GM18517 (cell line): ENCODE measurements around the gene RYR3.

Source experiments
- ATAC-seq: cut with Tn5 transposase; IDR thresholded peaks from one replicate; pipeline ENCODE4 v1.9.1; 2021; ENCODE audit warnings: mild to moderate bottlenecking, moderate library complexity; ENCODE audit not compliant: unreplicated experiment

RYR3 gene

GRCh38 chr15:33858836-33859235 lies 548.1 kb downstream of the RYR3 start:
- no peak for ATAC-seq

DNA sequence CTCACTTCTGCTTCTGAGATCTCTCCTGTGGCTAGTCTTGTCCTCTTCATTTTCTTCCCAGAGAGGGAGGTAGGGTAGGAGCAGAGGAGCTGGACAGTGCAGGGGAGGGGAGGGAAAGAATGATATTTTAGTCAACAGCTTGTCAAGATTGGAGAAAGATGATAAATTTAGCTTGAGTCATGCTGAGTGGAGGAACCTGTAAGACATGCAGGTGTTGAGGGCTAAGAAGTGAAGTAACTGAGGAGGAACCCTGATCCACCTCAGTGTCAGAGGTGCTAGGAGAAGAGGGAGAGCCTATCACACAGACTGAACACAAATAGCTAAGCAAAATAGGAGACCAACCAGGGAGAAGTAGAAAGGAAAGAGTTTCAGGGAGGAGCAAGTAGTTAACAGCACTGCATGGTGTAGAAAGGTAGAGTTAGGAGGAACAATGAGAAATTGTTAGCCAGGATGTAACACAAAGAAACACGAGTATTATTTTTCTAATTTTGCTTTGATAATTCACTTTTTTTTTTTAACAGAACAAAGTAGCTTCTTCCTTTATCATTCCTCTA lies 549.3 kb downstream of the RYR3 start:
- ATAC-seq = no peak

DNA sequence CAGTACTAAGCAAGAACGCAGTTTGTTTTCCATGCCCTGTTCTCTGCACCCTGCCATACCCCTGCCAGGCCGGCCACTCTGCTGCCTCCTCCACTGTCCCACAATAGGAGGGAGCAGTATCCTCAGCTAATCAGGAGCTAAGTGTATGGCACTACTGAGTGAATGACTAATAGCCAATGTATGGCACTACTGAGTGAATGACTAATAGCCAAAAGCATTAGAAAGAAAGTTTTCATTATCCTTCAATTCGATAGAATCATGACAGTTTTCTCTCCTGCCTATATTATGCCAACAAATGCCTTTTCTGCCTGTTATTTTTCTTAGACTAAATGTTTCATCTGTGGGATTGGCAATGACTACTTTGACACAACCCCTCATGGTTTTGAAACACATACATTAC lies 550.0 kb downstream of the RYR3 start:
- no peak for ATAC-seq

GRCh38 chr15:33864360-33865075 lies 553.8 kb downstream of the RYR3 start:
- ATAC-seq = no peak

GRCh38 chr15:33865416-33865815 lies 554.6 kb downstream of the RYR3 start:
- no peak for ATAC-seq

DNA sequence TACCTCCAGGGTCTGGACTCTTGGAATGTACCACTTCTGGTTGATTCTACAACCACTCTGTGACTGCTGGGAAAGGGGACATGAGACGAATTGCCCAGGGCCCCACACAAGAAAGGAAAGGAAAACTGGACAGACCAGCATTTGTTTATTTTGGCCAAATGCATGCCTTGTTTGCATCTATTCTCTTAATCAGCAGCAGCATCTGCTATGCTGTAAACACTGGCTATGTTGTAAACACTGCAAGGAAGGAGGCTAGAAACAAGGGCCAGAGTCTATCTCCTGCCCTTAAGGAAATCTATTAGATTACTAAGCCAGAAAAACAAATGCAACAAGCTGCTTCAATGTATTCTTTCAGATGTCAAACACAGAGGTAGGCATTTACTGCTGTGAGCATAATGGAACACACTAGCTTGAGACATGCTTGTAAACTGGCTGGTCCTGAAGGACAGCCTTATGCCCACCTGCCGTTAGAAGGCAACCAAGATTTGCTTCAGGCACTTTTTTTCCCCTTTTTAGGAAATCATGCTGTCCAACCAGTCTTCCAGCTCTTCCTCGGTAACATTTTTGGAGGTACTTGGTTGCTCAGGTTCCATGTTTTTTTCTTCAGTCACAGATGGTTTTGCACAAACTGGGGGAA lies 555.5 kb downstream of the RYR3 start:
- ATAC-seq = no peak

DNA sequence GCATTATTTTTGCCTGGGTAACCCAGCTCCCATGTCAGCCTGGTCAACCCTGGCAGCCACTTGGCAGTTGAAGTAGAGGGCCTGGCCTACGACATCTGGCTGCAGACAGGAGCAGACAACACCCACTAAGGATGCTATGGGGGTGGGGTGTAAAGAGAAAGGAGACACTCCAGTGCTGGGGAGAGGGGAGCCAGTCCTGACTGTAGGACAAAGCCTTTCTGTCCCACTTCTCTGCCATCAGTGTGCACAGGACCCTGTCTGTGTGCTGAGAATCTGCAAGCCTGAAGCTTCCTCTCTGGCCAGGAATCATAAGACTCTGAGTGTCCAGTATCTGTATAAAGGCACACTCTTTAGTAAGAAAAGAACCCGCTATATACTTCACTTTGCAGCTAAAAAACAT lies 561.2 kb downstream of the RYR3 start:
- ATAC-seq = no peak

GRCh38 chr15:33872416-33873106 lies 561.8 kb downstream of the RYR3 start:
- ATAC-seq = no peak

GRCh38 chr15:33874156-33874555 lies 563.4 kb downstream of the RYR3 start:
- no peak for ATAC-seq

GRCh38 chr15:33882921-33883320 lies 572.2 kb downstream of the RYR3 start:
- ATAC-seq = no peak

DNA sequence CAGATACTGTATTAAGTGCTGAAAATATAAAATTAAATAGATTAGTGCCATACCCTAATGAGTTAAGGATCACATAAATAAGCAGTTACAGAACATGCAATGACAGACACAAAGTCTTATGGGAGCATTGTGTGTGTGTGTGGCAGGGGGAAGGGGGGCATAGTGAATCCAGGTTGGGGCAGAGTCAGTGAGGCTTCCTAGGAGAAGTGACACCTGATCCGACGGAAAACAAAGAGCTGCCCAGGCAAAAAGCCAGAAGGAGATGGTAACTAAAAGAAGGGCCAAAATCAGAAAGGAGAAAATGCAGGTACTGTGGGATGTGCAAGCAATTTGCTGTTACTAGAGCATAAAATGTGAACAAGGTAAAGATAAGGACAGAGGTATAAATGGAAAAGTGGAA lies 577.4 kb downstream of the RYR3 start:
- ATAC-seq = no peak

DNA sequence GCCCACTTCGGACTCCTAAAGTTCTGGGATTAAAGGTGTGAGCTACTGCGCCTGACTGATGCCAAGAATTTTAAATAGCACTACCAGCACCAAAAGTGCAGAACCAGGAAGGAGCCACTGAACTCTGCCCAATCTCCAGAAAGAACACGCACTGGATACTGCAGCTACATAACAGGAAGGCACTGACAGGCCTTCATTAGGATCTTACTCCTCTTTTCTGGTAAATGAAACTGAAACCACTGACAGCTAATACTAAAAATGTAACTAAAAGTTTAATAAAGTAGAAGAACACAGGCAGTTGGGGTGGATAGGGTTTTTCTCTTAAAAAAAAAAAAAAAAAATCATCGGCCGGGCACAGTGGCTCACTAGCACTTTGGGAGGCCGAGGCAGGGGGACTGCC lies 583.4 kb downstream of the RYR3 start:
- ATAC-seq = peak; percentile 57

DNA sequence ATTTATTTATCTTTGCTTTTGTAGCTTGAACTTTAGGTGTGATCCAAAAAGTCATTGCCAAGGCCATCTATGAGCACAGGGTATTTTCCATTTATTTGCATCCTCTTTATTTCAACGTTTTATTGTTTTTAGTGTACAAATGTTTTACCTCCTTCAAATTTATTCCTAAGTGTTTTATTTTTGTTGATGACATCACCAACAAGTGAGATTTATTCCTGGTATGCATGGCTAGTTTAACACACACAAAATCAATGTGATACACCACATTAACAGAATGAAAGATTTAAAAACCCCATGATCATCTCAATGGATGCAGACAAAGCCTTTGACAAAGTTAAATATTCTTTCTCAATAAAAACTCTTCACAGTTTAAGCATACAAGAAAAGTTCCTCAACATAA lies 591.3 kb downstream of the RYR3 start:
- no peak for ATAC-seq

DNA sequence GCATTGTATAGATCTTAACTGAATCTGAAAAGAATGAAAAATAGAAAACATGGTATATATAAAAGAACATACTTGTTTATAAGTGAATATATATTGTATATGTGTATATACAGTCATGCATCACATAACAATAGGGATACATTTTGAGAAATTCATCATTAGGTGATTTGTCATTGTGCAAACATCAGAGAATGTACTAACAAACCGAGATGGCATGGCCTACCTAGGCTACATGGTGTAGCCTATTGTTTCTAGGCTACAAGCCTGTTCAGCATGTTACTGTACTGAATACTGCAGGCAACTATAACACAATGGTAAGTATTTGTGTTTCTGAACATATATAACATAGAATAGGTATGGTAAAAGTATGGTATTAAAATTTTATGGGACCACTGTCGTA lies 592.9 kb downstream of the RYR3 start:
- ATAC-seq = no peak

DNA sequence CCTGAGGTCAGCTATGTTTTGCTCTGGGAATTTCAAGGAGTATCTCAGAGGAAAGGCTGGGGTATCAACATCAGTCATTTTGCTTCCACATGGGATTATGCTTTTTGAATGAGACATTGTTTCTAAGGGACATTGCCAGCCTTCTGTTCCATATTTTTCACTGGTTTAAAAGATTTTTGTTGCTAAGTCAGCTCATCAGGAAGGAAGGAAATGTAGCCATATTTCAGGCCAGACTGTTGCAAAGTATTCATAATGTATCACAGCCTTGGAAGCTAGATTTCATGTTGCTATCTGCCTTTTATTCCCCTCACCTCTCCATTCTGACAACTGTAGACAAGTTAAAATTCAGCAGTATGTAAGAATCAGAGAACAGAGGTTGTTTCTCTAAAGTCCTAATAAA lies 596.6 kb downstream of the RYR3 start:
- no peak for ATAC-seq

DNA sequence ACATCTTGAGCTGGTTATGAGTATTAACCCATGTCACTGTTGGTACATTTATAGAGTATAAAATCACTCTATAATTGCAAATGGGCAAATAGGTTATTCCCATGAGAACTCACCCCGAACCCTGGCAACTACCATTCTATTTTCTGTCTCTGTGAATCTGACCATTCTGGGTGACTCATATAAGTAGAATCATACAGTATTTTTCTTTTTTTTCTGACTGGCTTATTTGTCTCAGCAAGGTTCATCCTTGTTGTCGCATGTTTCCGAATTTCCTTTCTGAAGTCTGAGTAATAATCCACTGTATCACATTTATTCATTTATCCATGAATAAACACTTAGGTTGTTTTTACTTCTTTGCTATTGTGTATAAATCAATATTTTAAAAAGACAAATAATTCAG lies 597.6 kb downstream of the RYR3 start:
- no peak for ATAC-seq

DNA sequence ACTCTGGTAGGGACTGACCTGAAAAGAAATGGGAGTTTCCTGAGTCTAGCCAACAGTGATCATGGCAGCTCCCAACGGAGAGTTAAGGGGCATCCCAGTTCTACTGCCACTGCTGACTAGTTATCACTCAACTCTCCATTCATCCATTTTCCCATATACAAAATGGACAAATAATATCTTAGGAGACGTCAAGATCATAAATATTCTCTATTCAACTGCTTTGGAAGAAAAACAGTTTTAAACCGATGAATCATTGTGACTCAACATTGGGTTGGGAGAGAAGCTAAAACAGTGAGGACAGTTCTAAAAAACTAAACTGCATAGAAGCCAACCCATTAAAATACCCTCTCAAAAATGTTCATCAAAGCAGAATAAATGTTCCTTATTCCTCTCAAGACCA lies 600.0 kb downstream of the RYR3 start:
- no peak for ATAC-seq

DNA sequence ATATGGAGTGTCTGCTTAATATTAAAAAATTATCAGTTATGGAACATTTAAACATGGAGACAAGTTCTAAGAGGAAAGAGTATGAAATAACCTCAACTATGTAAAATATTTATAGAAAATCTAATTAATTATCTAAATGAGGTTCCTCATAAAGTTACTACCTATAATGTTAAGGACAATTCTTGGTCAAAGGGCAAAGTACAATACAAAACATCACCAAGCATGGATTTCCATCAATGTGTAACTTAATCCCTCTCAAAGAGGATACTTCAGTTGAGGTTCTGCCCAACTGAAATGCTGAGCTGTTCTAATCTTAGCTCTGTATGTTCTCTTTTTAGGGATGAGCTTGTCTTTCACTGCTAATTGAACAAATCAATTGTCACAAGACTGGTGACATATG lies 601.6 kb downstream of the RYR3 start:
- ATAC-seq = no peak

GRCh38 chr15:33913459-33913858 lies 602.7 kb downstream of the RYR3 start:
- ATAC-seq = no peak
